Gastroesophageal sphincter (tissue), 3 donors: ENCODE measurements around the gene FGGY.

Experiments used
- POLR2A ChIP-seq, 2 donors: fragments of 450-650 bp; IDR thresholded peaks; one replicate each; pipeline ENCODE4 v1.6.1; 2017; ENCODE audit warnings: antibody characterized with exemption in 2 of 2, mild to moderate bottlenecking in 2 of 2, moderate library complexity in 1 of 2
- POLR2AphosphoS5 ChIP-seq: sonication (generic); formaldehyde crosslinking; IDR thresholded peaks from one replicate; pipeline ENCODE4 v1.6.1; 2017; ENCODE audit warnings: antibody characterized with exemption
- TF ChIP-seq, protein P1 (sequence below), 4 experiments: fragments of 200-600 bp in 2 of 4; fragments of 450-650 bp in 2 of 4; sonication (generic) in 1 of 4; IDR thresholded peaks; one replicate each; pipeline ENCODE4 v1.5.1; 2017 to 2019; ENCODE audit warnings: antibody characterized with exemption in 4 of 4, mild to moderate bottlenecking in 2 of 4, moderate library complexity in 2 of 4

DNA sequence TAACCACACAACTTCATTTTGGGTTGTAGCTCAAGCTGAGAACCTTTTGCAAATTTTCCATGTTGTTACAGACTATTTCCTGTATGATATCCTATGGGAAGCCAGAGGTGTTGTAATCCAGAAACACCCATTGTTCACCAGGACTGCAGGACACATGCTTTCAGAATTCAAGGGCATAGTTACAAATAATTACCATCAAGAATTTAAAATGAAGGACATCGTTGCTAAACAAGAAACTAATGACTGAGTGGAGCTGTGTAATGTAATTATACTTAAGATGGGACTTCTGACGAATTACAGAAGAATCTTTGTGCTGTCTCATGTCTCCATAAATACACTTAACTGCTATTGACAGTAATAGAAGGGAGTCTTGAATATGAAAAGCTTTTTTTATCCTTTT lies 470.2 kb downstream of the FGGY start:
- TF ChIP-seq POLR2A (IDR thresholded peaks at IDR 0.05): no peak
- TF ChIP-seq, protein P1, sequence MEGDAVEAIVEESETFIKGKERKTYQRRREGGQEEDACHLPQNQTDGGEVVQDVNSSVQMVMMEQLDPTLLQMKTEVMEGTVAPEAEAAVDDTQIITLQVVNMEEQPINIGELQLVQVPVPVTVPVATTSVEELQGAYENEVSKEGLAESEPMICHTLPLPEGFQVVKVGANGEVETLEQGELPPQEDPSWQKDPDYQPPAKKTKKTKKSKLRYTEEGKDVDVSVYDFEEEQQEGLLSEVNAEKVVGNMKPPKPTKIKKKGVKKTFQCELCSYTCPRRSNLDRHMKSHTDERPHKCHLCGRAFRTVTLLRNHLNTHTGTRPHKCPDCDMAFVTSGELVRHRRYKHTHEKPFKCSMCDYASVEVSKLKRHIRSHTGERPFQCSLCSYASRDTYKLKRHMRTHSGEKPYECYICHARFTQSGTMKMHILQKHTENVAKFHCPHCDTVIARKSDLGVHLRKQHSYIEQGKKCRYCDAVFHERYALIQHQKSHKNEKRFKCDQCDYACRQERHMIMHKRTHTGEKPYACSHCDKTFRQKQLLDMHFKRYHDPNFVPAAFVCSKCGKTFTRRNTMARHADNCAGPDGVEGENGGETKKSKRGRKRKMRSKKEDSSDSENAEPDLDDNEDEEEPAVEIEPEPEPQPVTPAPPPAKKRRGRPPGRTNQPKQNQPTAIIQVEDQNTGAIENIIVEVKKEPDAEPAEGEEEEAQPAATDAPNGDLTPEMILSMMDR (IDR thresholded peaks at IDR 0.05): no peak
- TF ChIP-seq POLR2AphosphoS5: no peak
